HEK293 (cell line): Measurements from ENCODE around the gene ZFP92.

Experiments used
- CTCF ChIA-PET: fragments of 350-600 bp; formaldehyde crosslinking; extraction: SDS; loops from one replicate; lab custom pipeline; 2021; ENCODE audit warnings: antibody characterized with exemption; lab: Yijun Ruan, JAX
- POLR2A ChIA-PET: fragments of 300-600 bp; formaldehyde crosslinking; extraction: SDS; loops from one replicate; lab custom pipeline; 2020; ENCODE audit warnings: antibody characterized with exemption, inconsistent platforms; lab: Yijun Ruan, JAX
- H3K27ac ChIP-seq: fragments of 200-500 bp; sonication (Bioruptor generic); 2 replicates; pipeline ENCODE4 v1.5.1; 2014; ENCODE audit warnings: low read depth, low read length, control low read depth, inconsistent platforms; ENCODE audit errors: extremely low read depth
- H3K36me3 ChIP-seq, 2 experiments: fragments of 200-500 bp in 1 of 2; sonication (Bioruptor generic) in 1 of 2; 1 replicate in 1 of 2; 2 replicates in 1 of 2; pipeline ENCODE4 v1.5.1; 2014 to 2017; ENCODE audit warnings: inconsistent platforms in 2 of 2, low read length in 2 of 2; ENCODE audit not compliant: control insufficient read depth in 2 of 2, insufficient read depth in 1 of 2
- H3K4me1 ChIP-seq: fragments of 200-500 bp; sonication (Bioruptor generic); 2 replicates; pipeline ENCODE4 v1.5.1; 2014; ENCODE audit warnings: mild to moderate bottlenecking, low read length, inconsistent platforms; ENCODE audit not compliant: control insufficient read depth, insufficient read depth
- H3K4me3 ChIP-seq: 2 replicates; pipeline ENCODE4 v1.5.1; 2011; ENCODE audit warnings: low read depth, mild to moderate bottlenecking, control low read depth, low read length, moderate library complexity
- H3K9me3 ChIP-seq: fragments of 200-500 bp; sonication (Bioruptor generic); 2 replicates; pipeline ENCODE4 v1.5.1; 2014; ENCODE audit warnings: low read depth, low read length, inconsistent platforms; ENCODE audit not compliant: control insufficient read depth, insufficient read depth
- GFI1B ChIP-seq: fragments of 450-650 bp; formaldehyde crosslinking; IDR thresholded peaks from 2 replicates; pipeline ENCODE4 v1.5.1; 2016; ENCODE audit warnings: missing biosample characterization, missing genetic modification characterization
- KLF7 ChIP-seq: fragments of 450-650 bp; formaldehyde crosslinking; IDR thresholded peaks from 2 replicates; pipeline ENCODE4 v1.5.1; 2016; ENCODE audit warnings: missing biosample characterization, missing genetic modification characterization, borderline replicate concordance
- SCRT2 ChIP-seq: fragments of 450-650 bp; formaldehyde crosslinking; IDR thresholded peaks from 2 replicates; pipeline ENCODE4 v1.5.1; 2016; ENCODE audit warnings: missing biosample characterization, missing genetic modification characterization
- TCF7L2 ChIP-seq: IDR thresholded peaks from 2 replicates; pipeline ENCODE4 v1.6.1; 2011; ENCODE audit warnings: low read depth, mild to moderate bottlenecking, inconsistent platforms, low read length, moderate library complexity, borderline replicate concordance
- TRIM28 ChIP-seq: IDR thresholded peaks from 2 replicates; pipeline ENCODE4 v1.6.1; 2011; ENCODE audit warnings: low read length, control low read depth, borderline replicate concordance
- ZNF121 ChIP-seq: fragments of 450-650 bp; formaldehyde crosslinking; IDR thresholded peaks from 2 replicates; pipeline ENCODE4 v1.5.1; 2016; ENCODE audit warnings: missing biosample characterization, missing genetic modification characterization
- ZNF146 ChIP-seq: fragments of 450-650 bp; formaldehyde crosslinking; IDR thresholded peaks from 2 replicates; pipeline ENCODE4 v1.5.1; 2016; ENCODE audit warnings: missing biosample characterization, missing genetic modification characterization
- ZNF16 ChIP-seq: fragments of 450-650 bp; formaldehyde crosslinking; IDR thresholded peaks from 2 replicates; pipeline ENCODE4 v1.5.1; 2016; ENCODE audit warnings: low read depth, missing biosample characterization, missing genetic modification characterization
- ZNF221 ChIP-seq: fragments of 450-650 bp; formaldehyde crosslinking; IDR thresholded peaks from 2 replicates; pipeline ENCODE4 v1.5.1; 2017; ENCODE audit warnings: missing biosample characterization, missing genetic modification characterization, borderline replicate concordance
- ZNF248 ChIP-seq: fragments of 450-650 bp; formaldehyde crosslinking; IDR thresholded peaks from 2 replicates; pipeline ENCODE4 v1.5.1; 2017; ENCODE audit warnings: missing biosample characterization, missing genetic modification characterization
- ZNF266 ChIP-seq: fragments of 450-650 bp; formaldehyde crosslinking; IDR thresholded peaks from 2 replicates; pipeline ENCODE4 v1.5.1; 2016; ENCODE audit warnings: missing biosample characterization, missing genetic modification characterization, low read depth
- ZNF404 ChIP-seq: fragments of 450-650 bp; formaldehyde crosslinking; IDR thresholded peaks from 2 replicates; pipeline ENCODE4 v1.5.1; 2017; ENCODE audit warnings: missing biosample characterization, missing genetic modification characterization
- ZNF473 ChIP-seq: fragments of 450-650 bp; formaldehyde crosslinking; IDR thresholded peaks from 2 replicates; pipeline ENCODE4 v1.5.1; 2017; ENCODE audit warnings: missing biosample characterization, missing genetic modification characterization
- ZNF571 ChIP-seq: fragments of 450-650 bp; formaldehyde crosslinking; IDR thresholded peaks from 2 replicates; pipeline ENCODE4 v1.5.0; 2017; ENCODE audit warnings: missing biosample characterization, missing genetic modification characterization
- ZNF596 ChIP-seq: fragments of 450-650 bp; IDR thresholded peaks from 2 replicates; pipeline ENCODE4 v1.5.0; 2018; ENCODE audit warnings: missing biosample characterization, mild to moderate bottlenecking, missing genetic modification characterization, moderate library complexity
- ZNF626 ChIP-seq: fragments of 450-650 bp; sonication (Bioruptor Pico); formaldehyde crosslinking; IDR thresholded peaks from 2 replicates; pipeline ENCODE4 v1.5.1; 2018; ENCODE audit warnings: missing biosample characterization, missing genetic modification characterization, inconsistent platforms
- ZNF629 ChIP-seq: fragments of 450-650 bp; formaldehyde crosslinking; IDR thresholded peaks from 2 replicates; pipeline ENCODE4 v1.5.1; 2017; ENCODE audit warnings: missing biosample characterization, missing genetic modification characterization
- ZNF777 ChIP-seq: fragments of 450-650 bp; formaldehyde crosslinking; IDR thresholded peaks from 2 replicates; pipeline ENCODE4 v1.5.1; 2017; ENCODE audit warnings: missing biosample characterization, missing genetic modification characterization, borderline replicate concordance
- ZNF830 ChIP-seq: fragments of 450-650 bp; IDR thresholded peaks from 2 replicates; pipeline ENCODE4 v1.5.0; 2018; ENCODE audit warnings: missing biosample characterization, missing genetic modification characterization, low read depth, mild to moderate bottlenecking, moderate library complexity
- ZSCAN23 ChIP-seq: fragments of 450-650 bp; formaldehyde crosslinking; IDR thresholded peaks from 2 replicates; pipeline ENCODE4 v1.5.1; 2016; ENCODE audit warnings: missing biosample characterization, missing genetic modification characterization
- TF ChIP-seq, protein P1 (sequence below): fragments of 450-650 bp; formaldehyde crosslinking; IDR thresholded peaks from 2 replicates; pipeline ENCODE4 v1.5.1; 2016; ENCODE audit warnings: missing biosample characterization, missing genetic modification characterization
- TF ChIP-seq, protein P2 (sequence below): fragments of 450-650 bp; formaldehyde crosslinking; optimal IDR thresholded peaks from 2 replicates; pipeline ENCODE3; 2016; ENCODE audit warnings: missing biosample characterization, mild to moderate bottlenecking, missing genetic modification characterization
- TF ChIP-seq, protein P3 (sequence below): fragments of 450-650 bp; formaldehyde crosslinking; IDR thresholded peaks from 2 replicates; pipeline ENCODE4 v1.5.1; 2016; ENCODE audit warnings: missing biosample characterization, missing genetic modification characterization

Gene ZFP92

DNA sequence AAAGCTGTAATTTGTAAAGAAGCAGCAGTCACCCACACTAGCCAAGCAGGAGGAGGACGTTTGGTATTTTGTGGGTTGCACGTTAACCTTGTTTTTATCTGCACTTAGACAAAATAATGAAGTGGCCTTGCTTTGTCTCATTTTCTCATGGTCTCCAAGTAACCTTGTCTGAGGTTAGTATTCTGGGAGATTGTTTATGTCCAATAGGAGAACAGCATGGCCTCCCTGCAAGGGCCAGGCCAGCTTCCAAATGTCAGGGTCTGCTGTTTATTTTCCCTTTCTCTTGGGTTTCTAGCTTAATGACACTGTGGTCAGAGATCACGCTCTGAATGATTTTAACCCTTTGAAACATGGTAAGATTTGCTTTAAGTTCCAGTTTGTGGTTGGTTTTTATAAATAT, 40.0 kb upstream of the ZFP92 start:
- H3K27ac ChIP-seq: no peak overlapping the region
- POLR2A ChIA-PET: no interaction called here
- no peaks in the 10 kb centered on the region for H3K36me3 ChIP-seq
- no peak overlapping the region for H3K4me3 ChIP-seq
- no peaks in the 10 kb centered on the region for H3K4me1 ChIP-seq
- CTCF ChIA-PET: interaction anchor here (1.1 to 1.4 kb wide), 2 partner anchors 19 to 28 kb away, joined by 4 to 8 read pairs; no protein-coding TSS in a partner anchor
- TF ChIP-seq, protein P1, sequence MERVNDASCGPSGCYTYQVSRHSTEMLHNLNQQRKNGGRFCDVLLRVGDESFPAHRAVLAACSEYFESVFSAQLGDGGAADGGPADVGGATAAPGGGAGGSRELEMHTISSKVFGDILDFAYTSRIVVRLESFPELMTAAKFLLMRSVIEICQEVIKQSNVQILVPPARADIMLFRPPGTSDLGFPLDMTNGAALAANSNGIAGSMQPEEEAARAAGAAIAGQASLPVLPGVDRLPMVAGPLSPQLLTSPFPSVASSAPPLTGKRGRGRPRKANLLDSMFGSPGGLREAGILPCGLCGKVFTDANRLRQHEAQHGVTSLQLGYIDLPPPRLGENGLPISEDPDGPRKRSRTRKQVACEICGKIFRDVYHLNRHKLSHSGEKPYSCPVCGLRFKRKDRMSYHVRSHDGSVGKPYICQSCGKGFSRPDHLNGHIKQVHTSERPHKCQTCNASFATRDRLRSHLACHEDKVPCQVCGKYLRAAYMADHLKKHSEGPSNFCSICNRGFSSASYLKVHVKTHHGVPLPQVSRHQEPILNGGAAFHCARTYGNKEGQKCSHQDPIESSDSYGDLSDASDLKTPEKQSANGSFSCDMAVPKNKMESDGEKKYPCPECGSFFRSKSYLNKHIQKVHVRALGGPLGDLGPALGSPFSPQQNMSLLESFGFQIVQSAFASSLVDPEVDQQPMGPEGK: no peak
- TF ChIP-seq, protein P2, sequence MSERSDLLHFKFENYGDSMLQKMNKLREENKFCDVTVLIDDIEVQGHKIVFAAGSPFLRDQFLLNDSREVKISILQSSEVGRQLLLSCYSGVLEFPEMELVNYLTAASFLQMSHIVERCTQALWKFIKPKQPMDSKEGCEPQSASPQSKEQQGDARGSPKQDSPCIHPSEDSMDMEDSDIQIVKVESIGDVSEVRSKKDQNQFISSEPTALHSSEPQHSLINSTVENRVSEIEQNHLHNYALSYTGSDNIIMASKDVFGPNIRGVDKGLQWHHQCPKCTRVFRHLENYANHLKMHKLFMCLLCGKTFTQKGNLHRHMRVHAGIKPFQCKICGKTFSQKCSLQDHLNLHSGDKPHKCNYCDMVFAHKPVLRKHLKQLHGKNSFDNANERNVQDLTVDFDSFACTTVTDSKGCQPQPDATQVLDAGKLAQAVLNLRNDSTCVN (tag by site-specific recombination): no peak
- TF ChIP-seq ZNF629 (tag by site-specific recombination): no peak
- TF ChIP-seq ZNF473 (tag by site-specific recombination): no peak
- TF ChIP-seq ZNF16 (tag by site-specific recombination): no peak
- TF ChIP-seq ZNF830 (tag by site-specific recombination): no peak
- TF ChIP-seq TCF7L2: no peak
- no peak for TF ChIP-seq ZNF121 (tag by site-specific recombination)
- TF ChIP-seq ZNF777: no peak
- TF ChIP-seq ZNF146 (tag by site-specific recombination): no peak
- no peak for TF ChIP-seq ZNF571 (tag by site-specific recombination)
- no peak for TF ChIP-seq ZNF626 (tag by site-specific recombination)
- no peak for TF ChIP-seq ZNF404 (tag by site-specific recombination)
- no peak for TF ChIP-seq ZNF248
- no peak for TF ChIP-seq ZNF266
- TF ChIP-seq, protein P3, sequence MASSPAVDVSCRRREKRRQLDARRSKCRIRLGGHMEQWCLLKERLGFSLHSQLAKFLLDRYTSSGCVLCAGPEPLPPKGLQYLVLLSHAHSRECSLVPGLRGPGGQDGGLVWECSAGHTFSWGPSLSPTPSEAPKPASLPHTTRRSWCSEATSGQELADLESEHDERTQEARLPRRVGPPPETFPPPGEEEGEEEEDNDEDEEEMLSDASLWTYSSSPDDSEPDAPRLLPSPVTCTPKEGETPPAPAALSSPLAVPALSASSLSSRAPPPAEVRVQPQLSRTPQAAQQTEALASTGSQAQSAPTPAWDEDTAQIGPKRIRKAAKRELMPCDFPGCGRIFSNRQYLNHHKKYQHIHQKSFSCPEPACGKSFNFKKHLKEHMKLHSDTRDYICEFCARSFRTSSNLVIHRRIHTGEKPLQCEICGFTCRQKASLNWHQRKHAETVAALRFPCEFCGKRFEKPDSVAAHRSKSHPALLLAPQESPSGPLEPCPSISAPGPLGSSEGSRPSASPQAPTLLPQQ: no peak
- no peaks in the 10 kb centered on the region for H3K9me3 ChIP-seq

DNA sequence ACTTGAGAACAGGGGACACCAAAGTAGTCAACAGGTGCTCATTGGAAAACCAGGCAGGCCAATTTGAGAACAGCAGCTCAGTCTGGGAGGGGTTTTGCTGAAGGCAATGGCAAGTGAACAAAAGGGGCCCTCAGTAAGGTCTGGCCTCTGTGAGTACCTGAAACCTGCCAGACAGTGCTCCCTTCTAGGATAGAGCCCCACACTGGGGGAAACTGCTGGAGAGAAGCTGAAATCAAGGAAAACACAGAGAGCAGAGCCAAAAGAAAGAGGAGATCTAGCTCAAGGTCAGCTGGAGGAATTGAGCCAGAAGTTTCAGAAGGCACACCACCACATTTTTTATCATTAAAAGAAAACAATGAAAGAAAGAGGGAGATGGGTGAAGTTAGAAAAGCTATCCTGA, 38.3 kb upstream of the ZFP92 start:
- Histone ChIP-seq H3K27ac (no peak overlapping the region), H3K9me3 (no peaks in the 10 kb centered on the region), H3K4me3 (no peak overlapping the region), H3K36me3 (no peaks in the 10 kb centered on the region), H3K4me1 (no peaks in the 10 kb centered on the region)
- ChIA-PET POLR2A (no interaction called here), CTCF (interaction anchor here (0.6 kb wide), 2 partner anchors 183 to 274 kb away, joined by 3 read pairs; no protein-coding TSS in a partner anchor)
- TF ChIP-seq ZSCAN23 (tag by site-specific recombination) (no peak), SCRT2 (peak; percentile 66), ZNF596 (tag by site-specific recombination) (no peak), KLF7 (no peak), ZNF146 (tag by site-specific recombination) (no peak), TRIM28 (no peak), GFI1B (tag by site-specific recombination) (no peak), ZNF221 (no peak), ZNF626 (tag by site-specific recombination) (no peak)
